Fibroblast of lung (primary cell): Measurements from ENCODE around the gene TAS2R4. TPM values are rescaled to one million over a fixed set of nuclear protein-coding genes. Genes with fewer than 3 reads are reported as not detected.
A peak's percentile ranks its signal among the peaks of the same experiment; 100 is the strongest.
"Not testable (repeated sequence)": the region's sequence is repeated elsewhere in the genome, so short reads cannot be mapped to it uniquely, and the experiment has no call there.

Experiments
- DNase-seq, 2 donors: peaks; one replicate each; pipeline versions ENCODE4 v3.0.0 to v3.0.0-alpha.2; 2010; ENCODE audit warnings: low read depth in 2 of 2
- H2AFZ ChIP-seq: 2 replicates; pipeline ENCODE4 v1.5.1; 2012; ENCODE audit warnings: low read length, control low read depth, inconsistent platforms
- H3K27ac ChIP-seq: 2 replicates; pipeline ENCODE4 v1.5.1; 2011; ENCODE audit warnings: low read length, control low read depth; ENCODE audit not compliant: insufficient read depth
- H3K27me3 ChIP-seq: 2 replicates; pipeline ENCODE4 v1.5.1; 2011; ENCODE audit warnings: mild to moderate bottlenecking, low read length; ENCODE audit not compliant: control insufficient read depth, insufficient read depth
- H3K36me3 ChIP-seq: 2 replicates; pipeline ENCODE4 v1.5.1; 2011; ENCODE audit warnings: low read length; ENCODE audit not compliant: control insufficient read depth, insufficient read depth
- H3K4me1 ChIP-seq: 2 replicates; pipeline ENCODE4 v1.5.1; 2011; ENCODE audit warnings: low read length; ENCODE audit not compliant: control insufficient read depth, insufficient read depth; ENCODE audit errors: extremely low read depth
- H3K4me2 ChIP-seq: 2 replicates; pipeline ENCODE4 v1.5.1; 2011; ENCODE audit warnings: low read length, control low read depth; ENCODE audit not compliant: insufficient read depth; ENCODE audit errors: extremely low read depth
- H3K4me3 ChIP-seq, 4 experiments: fragments of 200-600 bp in 1 of 4; sonication (generic) in 1 of 4; replicated peaks in 1 of 4; 2 replicates each; pipeline ENCODE4 v1.5.1; 2011 to 2016; ENCODE audit warnings: low read length in 4 of 4, low read depth in 3 of 4, mild to moderate bottlenecking in 3 of 4, control low read depth in 2 of 4, inconsistent platforms in 1 of 4, mixed read lengths in 1 of 4; ENCODE audit not compliant: insufficient read depth in 1 of 4; ENCODE audit errors: control extremely low read depth in 1 of 4
- H3K79me2 ChIP-seq: 2 replicates; pipeline ENCODE4 v1.5.1; 2012; ENCODE audit warnings: mild to moderate bottlenecking, low read length, inconsistent platforms; ENCODE audit not compliant: control insufficient read depth, insufficient read depth
- H3K9ac ChIP-seq: 2 replicates; pipeline ENCODE4 v1.5.1; 2011; ENCODE audit warnings: mild to moderate bottlenecking, low read length, control low read depth; ENCODE audit not compliant: insufficient read depth
- H3K9me3 ChIP-seq: 2 replicates; pipeline ENCODE4 v1.5.1; 2012; ENCODE audit warnings: low read depth, low read length; ENCODE audit not compliant: control insufficient read depth, insufficient read depth
- H4K20me1 ChIP-seq: 2 replicates; pipeline ENCODE4 v1.5.1; 2011; ENCODE audit warnings: low read length; ENCODE audit not compliant: control insufficient read depth, insufficient read depth; ENCODE audit errors: extremely low read depth
- EZH2 ChIP-seq: IDR thresholded peaks from 2 replicates; pipeline ENCODE4 v1.5.1; 2012; ENCODE audit warnings: low read length, control low read depth, mild to moderate bottlenecking; ENCODE audit errors: missing control alignments
- polyA plus RNA-seq, 2 donors: library from polyadenylated mRNA; depleted of rRNA in 1 of 2; stranded (reverse) in 1 of 2; unstranded in 1 of 2; fragments of >200 nt; gene quantifications; 2 replicates each; pipeline ENCODE4 v1.2.1, GENCODE V29; 2011 to 2012; ENCODE audit warnings: missing spikeins in 1 of 2
- total RNA-seq: library from RNA; depleted of rRNA; stranded (reverse); fragments of >200 nt; gene quantifications from 2 replicates; pipeline ENCODE4 v1.2.1, GENCODE V29; 2014
- TF ChIP-seq, protein P1 (sequence below), 2 donors: IDR thresholded peaks in 1 of 2; conservative IDR thresholded peaks in 1 of 2; 1 replicate in 1 of 2; 2 replicates in 1 of 2; pipeline ENCODE4 v1.5.1; 2011 to 2012; ENCODE audit warnings: low read length in 2 of 2, control low read depth in 1 of 2, inconsistent platforms in 1 of 2, low read depth in 1 of 2, mild to moderate bottlenecking in 1 of 2

The TAS2R4 gene
- total and polyA plus RNA-seq, 2 donors (not counting 1 experiment from before 2014, with no cell fraction given): 0.06 to 1.5 TPM

GRCh38 chr7:141748396-141748795 is 28.1 kb upstream of the TAS2R4 start:
- Histone ChIP-seq H3K36me3 (peaks cover 17% of the 10 kb centered on the region), H3K4me2 (no peak overlapping the region), H3K27ac (no peak overlapping the region)

GRCh38 chr7:141751904-141752303 is 24.6 kb upstream of the TAS2R4 start:
- H3K79me2 ChIP-seq, H3K36me3 ChIP-seq, H3K4me3 ChIP-seq, H3K27ac ChIP-seq, H3K9me3 ChIP-seq, H3K4me1 ChIP-seq, H3K27me3 ChIP-seq, H3K4me2 ChIP-seq, H4K20me1 ChIP-seq, H3K9ac ChIP-seq, H2AFZ ChIP-seq: not testable (repeated sequence)
- DNase-seq: peak; percentile 5 to 34

More at GRCh38 chr7:141748396-141748795, 28.1 kb upstream of the TAS2R4 start:
- no peak overlapping the region for H3K4me3 ChIP-seq
- TF ChIP-seq, protein P1, sequence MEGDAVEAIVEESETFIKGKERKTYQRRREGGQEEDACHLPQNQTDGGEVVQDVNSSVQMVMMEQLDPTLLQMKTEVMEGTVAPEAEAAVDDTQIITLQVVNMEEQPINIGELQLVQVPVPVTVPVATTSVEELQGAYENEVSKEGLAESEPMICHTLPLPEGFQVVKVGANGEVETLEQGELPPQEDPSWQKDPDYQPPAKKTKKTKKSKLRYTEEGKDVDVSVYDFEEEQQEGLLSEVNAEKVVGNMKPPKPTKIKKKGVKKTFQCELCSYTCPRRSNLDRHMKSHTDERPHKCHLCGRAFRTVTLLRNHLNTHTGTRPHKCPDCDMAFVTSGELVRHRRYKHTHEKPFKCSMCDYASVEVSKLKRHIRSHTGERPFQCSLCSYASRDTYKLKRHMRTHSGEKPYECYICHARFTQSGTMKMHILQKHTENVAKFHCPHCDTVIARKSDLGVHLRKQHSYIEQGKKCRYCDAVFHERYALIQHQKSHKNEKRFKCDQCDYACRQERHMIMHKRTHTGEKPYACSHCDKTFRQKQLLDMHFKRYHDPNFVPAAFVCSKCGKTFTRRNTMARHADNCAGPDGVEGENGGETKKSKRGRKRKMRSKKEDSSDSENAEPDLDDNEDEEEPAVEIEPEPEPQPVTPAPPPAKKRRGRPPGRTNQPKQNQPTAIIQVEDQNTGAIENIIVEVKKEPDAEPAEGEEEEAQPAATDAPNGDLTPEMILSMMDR (conservative IDR thresholded peaks at IDR 0.05 in 1 of 2, IDR thresholded peaks at IDR 0.05 in 1 of 2; ENCODE audit: low read depth in 1 of 2, low read length in 2 of 2): no peak
- TF ChIP-seq EZH2: no peak
- no peaks in the 10 kb centered on the region for H3K27me3 ChIP-seq
- no peak overlapping the region for H3K9ac ChIP-seq
- H2AFZ ChIP-seq: no peak overlapping the region
- no peaks in the 10 kb centered on the region for H3K79me2 ChIP-seq
- no peaks in the 10 kb centered on the region for H4K20me1 ChIP-seq
- DNase-seq: peak in 1 of 2 donors; percentile 57
- H3K4me1 ChIP-seq: no peaks in the 10 kb centered on the region
- H3K9me3 ChIP-seq: no peaks in the 10 kb centered on the region

DNA sequence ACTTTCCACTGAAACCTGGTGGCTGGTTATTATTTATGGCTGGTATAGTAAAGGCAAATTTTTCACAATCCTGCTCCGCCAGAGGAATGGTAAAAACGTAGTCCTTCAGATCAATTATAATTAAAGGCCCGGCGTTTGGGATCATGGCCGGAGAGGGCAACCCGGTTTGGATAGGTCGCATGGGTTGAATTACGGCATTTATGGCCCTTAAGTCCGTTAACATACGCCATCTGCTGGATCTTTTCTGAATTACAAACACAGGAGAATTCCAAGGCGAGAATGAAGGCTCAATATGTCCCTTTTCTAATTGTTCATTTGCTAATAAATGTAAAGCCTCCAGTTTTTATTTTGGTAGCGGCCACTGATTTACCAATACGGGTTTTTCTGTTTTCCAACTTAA is 23.8 kb upstream of the TAS2R4 start:
- Histone ChIP-seq H3K4me3 (no peak overlapping the region), H2AFZ (no peak overlapping the region), H3K36me3 (peaks cover 10% of the 10 kb centered on the region), H3K27ac (no peak overlapping the region), H3K79me2 (no peaks in the 10 kb centered on the region), H3K4me1 (no peaks in the 10 kb centered on the region), H3K9me3 (no peaks in the 10 kb centered on the region), H3K4me2 (no peak overlapping the region), H3K27me3 (no peaks in the 10 kb centered on the region), H3K9ac (no peak overlapping the region), H4K20me1 (no peaks in the 10 kb centered on the region)
- DNase-seq: peak in 1 of 2 donors; percentile 3
- TF ChIP-seq, protein P1 (conservative IDR thresholded peaks at IDR 0.05 in 1 of 2, IDR thresholded peaks at IDR 0.05 in 1 of 2; ENCODE audit: low read depth in 1 of 2, low read length in 2 of 2): peak in 1 of 2 donors; percentile 35
- no peak for TF ChIP-seq EZH2
